ENCODE data around the gene GALNT10. TPM values are rescaled to one million over a fixed set of nuclear protein-coding genes. Genes with fewer than 3 reads are reported as not detected.

The GALNT10 gene
- total RNA-seq, 1 donor from 2014 or later = 178 TPM

DNA sequence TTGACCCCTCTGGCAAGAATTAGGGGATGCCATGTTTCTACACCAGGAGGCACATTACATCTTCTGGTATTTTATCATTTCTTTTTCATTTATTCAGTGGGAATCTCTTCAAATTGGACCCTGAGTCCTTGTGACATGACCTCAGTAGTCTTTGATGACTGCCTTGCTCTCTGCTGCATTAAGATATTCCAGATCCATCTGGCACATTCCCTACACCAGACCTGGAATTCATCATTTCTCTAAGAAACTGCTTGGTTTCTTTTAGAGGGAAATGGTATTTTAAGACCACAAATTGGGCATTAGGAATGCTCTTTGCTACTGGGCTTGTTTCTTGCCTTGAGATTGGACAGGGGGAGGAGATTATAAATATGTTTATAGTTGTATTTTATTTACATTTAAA is 61.0 kb downstream of the GALNT10 start:
- Mint-ChIP-seq H3K4me3 (ENCODE audit: unreplicated experiment) (no peak overlapping the region), H3K27me3 (ENCODE audit: unreplicated experiment) (no peaks in the 10 kb centered on the region), H3K27ac (ENCODE audit: unreplicated experiment) (peak overlapping the region; percentile 31), H3K4me1 (ENCODE audit: unreplicated experiment) (peaks cover 10% of the 10 kb centered on the region), H3K9me3 (ENCODE audit: unreplicated experiment) (no peaks in the 10 kb centered on the region), H3K36me3 (ENCODE audit: unreplicated experiment) (peaks cover 7% of the 10 kb centered on the region)
- DNase-seq (ENCODE audit: extremely low spot score, unreplicated experiment) = no peak
- TF ChIP-seq, protein P1, sequence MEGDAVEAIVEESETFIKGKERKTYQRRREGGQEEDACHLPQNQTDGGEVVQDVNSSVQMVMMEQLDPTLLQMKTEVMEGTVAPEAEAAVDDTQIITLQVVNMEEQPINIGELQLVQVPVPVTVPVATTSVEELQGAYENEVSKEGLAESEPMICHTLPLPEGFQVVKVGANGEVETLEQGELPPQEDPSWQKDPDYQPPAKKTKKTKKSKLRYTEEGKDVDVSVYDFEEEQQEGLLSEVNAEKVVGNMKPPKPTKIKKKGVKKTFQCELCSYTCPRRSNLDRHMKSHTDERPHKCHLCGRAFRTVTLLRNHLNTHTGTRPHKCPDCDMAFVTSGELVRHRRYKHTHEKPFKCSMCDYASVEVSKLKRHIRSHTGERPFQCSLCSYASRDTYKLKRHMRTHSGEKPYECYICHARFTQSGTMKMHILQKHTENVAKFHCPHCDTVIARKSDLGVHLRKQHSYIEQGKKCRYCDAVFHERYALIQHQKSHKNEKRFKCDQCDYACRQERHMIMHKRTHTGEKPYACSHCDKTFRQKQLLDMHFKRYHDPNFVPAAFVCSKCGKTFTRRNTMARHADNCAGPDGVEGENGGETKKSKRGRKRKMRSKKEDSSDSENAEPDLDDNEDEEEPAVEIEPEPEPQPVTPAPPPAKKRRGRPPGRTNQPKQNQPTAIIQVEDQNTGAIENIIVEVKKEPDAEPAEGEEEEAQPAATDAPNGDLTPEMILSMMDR (IDR thresholded peaks at IDR 0.05) = no peak

DNA sequence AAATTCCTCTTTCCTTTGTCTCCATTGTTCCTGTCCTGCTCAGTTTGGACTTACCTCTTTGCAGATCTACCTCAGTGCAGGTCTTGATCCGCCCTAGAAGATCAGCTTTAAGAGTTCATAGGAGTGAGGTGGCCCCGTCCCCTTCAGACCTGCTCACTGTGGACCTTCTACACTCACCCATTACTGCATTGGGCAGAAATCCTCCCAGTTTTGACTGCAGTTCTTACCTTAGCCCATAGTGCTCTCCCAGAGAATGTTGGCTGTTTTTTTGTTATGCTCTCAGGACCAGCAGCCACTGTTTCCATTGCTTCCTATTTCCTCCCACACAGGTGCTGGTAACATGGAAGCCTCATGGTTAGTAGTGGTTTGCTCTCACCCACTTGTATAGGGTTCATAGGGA is 63.3 kb downstream of the GALNT10 start:
- H3K4me1 Mint-ChIP-seq (ENCODE audit: unreplicated experiment) = peaks cover 19% of the 10 kb centered on the region
- no peak overlapping the region for H3K27ac Mint-ChIP-seq (ENCODE audit: unreplicated experiment)
- H3K27me3 Mint-ChIP-seq (ENCODE audit: unreplicated experiment) = no peaks in the 10 kb centered on the region
- H3K36me3 Mint-ChIP-seq (ENCODE audit: unreplicated experiment) = peaks cover 7% of the 10 kb centered on the region
- TF ChIP-seq, protein P1 (IDR thresholded peaks at IDR 0.05) = no peak
- DNase-seq (ENCODE audit: extremely low spot score, unreplicated experiment) = no peak
- H3K4me3 Mint-ChIP-seq (ENCODE audit: unreplicated experiment) = no peak overlapping the region
- H3K9me3 Mint-ChIP-seq (ENCODE audit: unreplicated experiment) = no peaks in the 10 kb centered on the region

DNA sequence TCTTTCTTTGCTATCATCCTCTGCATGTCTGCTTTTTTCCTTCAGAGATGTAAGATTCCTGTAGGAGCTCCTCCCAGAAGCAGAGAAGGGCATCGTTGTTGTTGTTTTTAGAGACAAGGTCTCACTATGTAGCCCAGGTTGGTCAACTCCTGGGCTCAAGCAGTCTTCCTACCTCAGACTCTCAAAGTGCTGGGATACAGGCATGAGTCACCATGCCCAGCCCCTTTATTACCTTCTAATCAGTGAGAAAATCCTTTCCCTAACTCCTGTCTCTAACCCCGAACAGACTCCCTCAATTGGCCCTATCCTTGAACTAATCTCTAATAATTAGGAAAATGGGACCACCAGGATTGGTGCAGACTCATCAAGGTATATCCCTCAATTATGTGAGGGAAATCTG is 64.4 kb downstream of the GALNT10 start:
- Mint-ChIP-seq H3K27ac (ENCODE audit: unreplicated experiment) (no peak overlapping the region), H3K4me3 (ENCODE audit: unreplicated experiment) (no peak overlapping the region), H3K36me3 (ENCODE audit: unreplicated experiment) (peaks cover 7% of the 10 kb centered on the region), H3K9me3 (ENCODE audit: unreplicated experiment) (no peaks in the 10 kb centered on the region), H3K27me3 (ENCODE audit: unreplicated experiment) (no peaks in the 10 kb centered on the region), H3K4me1 (ENCODE audit: unreplicated experiment) (peaks cover 28% of the 10 kb centered on the region)
- TF ChIP-seq, protein P1 (IDR thresholded peaks at IDR 0.05) = no peak
- DNase-seq (ENCODE audit: extremely low spot score, unreplicated experiment) = no peak

DNA sequence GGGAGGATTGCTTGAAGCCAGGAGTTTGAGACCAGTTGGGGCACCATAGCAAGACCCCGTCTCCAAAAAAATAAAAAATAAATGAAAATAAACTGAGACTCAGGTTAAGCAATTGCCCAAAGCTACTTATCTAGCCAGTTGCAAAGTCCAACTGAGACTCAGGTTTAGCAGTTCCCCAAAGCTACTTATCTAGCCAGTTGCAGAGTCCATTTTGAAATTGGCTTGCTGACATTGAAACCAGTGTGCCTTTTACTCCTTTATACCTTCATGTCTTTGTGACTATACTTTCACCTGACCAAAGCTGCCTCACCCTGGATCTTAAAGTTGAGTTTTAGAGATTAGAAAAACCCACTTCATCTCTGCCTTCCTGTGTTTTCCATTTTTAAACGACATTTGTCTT is 66.5 kb downstream of the GALNT10 start:
- H3K4me1 Mint-ChIP-seq (ENCODE audit: unreplicated experiment) = peaks cover 43% of the 10 kb centered on the region
- no peak for DNase-seq (ENCODE audit: extremely low spot score, unreplicated experiment)
- peaks cover 6% of the 10 kb centered on the region for H3K36me3 Mint-ChIP-seq (ENCODE audit: unreplicated experiment)
- no peaks in the 10 kb centered on the region for H3K27me3 Mint-ChIP-seq (ENCODE audit: unreplicated experiment)
- H3K27ac Mint-ChIP-seq (ENCODE audit: unreplicated experiment) = peak overlapping the region; percentile 72
- TF ChIP-seq, protein P1 (IDR thresholded peaks at IDR 0.05) = no peak
- no peaks in the 10 kb centered on the region for H3K9me3 Mint-ChIP-seq (ENCODE audit: unreplicated experiment)
- no peak overlapping the region for H3K4me3 Mint-ChIP-seq (ENCODE audit: unreplicated experiment)

DNA sequence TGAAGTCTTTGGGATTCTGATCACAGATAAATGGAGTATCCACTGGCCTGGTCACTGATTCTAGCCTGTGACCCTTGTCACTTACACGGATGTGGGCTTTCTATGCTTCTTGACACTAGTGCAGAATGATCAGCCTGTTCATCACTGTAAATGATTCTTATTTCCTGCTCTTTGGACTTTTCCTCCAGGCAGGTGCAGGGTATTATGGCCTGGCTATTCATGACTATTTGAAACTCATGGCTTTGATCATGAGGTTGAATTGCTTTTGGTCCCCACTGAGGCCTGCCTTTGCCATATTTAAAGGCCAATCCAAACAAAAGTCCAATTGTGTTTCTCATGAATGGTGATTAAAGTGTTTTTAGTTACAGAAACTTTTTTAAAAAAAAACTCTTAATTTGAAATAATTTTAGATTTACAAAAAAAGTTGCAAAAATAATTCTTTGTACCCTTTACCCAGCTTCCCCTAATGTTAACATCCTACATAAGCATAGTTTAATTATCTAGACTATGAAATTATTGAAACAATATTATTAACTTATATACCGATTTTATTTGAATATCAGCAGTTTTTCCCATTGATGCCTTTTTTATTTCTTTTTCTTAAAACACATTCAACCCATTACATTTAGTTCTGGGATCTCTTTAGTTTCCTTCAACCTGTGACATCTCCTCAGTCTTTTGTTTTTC is 68.1 kb downstream of the GALNT10 start:
- H3K36me3 Mint-ChIP-seq (ENCODE audit: unreplicated experiment) = peaks cover 7% of the 10 kb centered on the region
- no peaks in the 10 kb centered on the region for H3K27me3 Mint-ChIP-seq (ENCODE audit: unreplicated experiment)
- TF ChIP-seq, protein P1 (IDR thresholded peaks at IDR 0.05) = no peak
- DNase-seq (ENCODE audit: extremely low spot score, unreplicated experiment) = no peak
- H3K9me3 Mint-ChIP-seq (ENCODE audit: unreplicated experiment) = no peaks in the 10 kb centered on the region
- H3K4me1 Mint-ChIP-seq (ENCODE audit: unreplicated experiment) = peaks cover 43% of the 10 kb centered on the region
- no peak overlapping the region for H3K4me3 Mint-ChIP-seq (ENCODE audit: unreplicated experiment)
- peak overlapping the region; percentile 19 for H3K27ac Mint-ChIP-seq (ENCODE audit: unreplicated experiment)
